ENCODE measurements around the gene LRRC63.

DNA sequence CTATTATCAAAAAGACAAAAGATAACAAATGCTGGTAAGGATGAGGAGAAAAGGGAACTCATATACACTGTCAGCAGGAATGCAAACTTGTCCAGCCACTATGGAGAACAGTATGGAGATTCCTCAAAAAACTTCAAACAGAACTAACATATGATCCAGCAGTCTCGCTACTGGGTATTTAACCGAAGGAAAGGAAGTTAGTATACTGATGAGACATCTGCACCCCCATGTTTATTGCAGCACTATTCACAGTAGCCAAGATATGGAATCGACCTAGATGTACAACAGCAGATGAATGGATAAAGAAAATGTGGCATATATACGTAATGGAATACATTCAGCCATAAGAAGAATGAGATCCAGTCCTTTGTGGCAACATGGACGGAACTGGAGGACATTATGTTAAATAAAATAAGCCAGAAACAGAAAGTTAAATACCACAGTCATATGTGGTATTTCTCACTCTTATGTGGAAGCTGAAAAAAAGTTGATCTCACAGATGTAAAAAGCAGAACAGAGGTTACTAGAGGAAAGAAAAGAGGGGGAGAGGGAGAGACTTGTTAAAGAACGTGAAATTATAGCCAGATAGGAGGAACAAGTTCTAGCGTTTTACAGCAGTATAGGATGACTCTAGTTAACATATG lies 92.1 kb downstream of the LRRC63 start:
- TF ChIP-seq, protein P1, sequence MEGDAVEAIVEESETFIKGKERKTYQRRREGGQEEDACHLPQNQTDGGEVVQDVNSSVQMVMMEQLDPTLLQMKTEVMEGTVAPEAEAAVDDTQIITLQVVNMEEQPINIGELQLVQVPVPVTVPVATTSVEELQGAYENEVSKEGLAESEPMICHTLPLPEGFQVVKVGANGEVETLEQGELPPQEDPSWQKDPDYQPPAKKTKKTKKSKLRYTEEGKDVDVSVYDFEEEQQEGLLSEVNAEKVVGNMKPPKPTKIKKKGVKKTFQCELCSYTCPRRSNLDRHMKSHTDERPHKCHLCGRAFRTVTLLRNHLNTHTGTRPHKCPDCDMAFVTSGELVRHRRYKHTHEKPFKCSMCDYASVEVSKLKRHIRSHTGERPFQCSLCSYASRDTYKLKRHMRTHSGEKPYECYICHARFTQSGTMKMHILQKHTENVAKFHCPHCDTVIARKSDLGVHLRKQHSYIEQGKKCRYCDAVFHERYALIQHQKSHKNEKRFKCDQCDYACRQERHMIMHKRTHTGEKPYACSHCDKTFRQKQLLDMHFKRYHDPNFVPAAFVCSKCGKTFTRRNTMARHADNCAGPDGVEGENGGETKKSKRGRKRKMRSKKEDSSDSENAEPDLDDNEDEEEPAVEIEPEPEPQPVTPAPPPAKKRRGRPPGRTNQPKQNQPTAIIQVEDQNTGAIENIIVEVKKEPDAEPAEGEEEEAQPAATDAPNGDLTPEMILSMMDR (conservative IDR thresholded peaks at IDR 0.05) = no peak
- no peak for TF ChIP-seq ZFX (IDR thresholded peaks at IDR 0.05)
